ENCODE data around the gene BANF2.

Gene BANF2

GRCh38 chr20:17735959-17736621 is 36.3 kb downstream of the BANF2 start:
- DNase-seq (ENCODE audit: low spot score), result no peak

GRCh38 chr20:17738154-17738553 is 38.4 kb downstream of the BANF2 start:
- no peak for DNase-seq (ENCODE audit: low spot score)

- no peak for DNase-seq (ENCODE audit: low spot score)
Measured at GRCh38 chr20:17741220-17741619, 41.5 kb downstream of the BANF2 start.

- no peak for DNase-seq (ENCODE audit: low spot score)
Measured at GRCh38 chr20:17742731-17743130, 43.0 kb downstream of the BANF2 start.

GRCh38 chr20:17743677-17744076 is 43.9 kb downstream of the BANF2 start:
- no peak for DNase-seq (ENCODE audit: low spot score)

GRCh38 chr20:17747431-17747846 is 47.7 kb downstream of the BANF2 start:
- no peak for DNase-seq (ENCODE audit: low spot score)

- no peak for DNase-seq (ENCODE audit: low spot score)
Measured at GRCh38 chr20:17748279-17748678, 48.5 kb downstream of the BANF2 start.

GRCh38 chr20:17749626-17749977 is 49.8 kb downstream of the BANF2 start:
- DNase-seq (ENCODE audit: low spot score), result no peak

- DNase-seq (ENCODE audit: low spot score), result no peak
Measured at GRCh38 chr20:17749978-17750721, 50.4 kb downstream of the BANF2 start.

GRCh38 chr20:17750722-17751045 is 50.9 kb downstream of the BANF2 start:
- DNase-seq (ENCODE audit: low spot score), result no peak

GRCh38 chr20:17751640-17752039 is 51.9 kb downstream of the BANF2 start:
- no peak for DNase-seq (ENCODE audit: low spot score)

- DNase-seq (ENCODE audit: low spot score), result no peak
Measured at GRCh38 chr20:17752459-17752858, 52.7 kb downstream of the BANF2 start.

- DNase-seq (ENCODE audit: low spot score), result no peak
Measured at GRCh38 chr20:17753516-17753915, 53.8 kb downstream of the BANF2 start.

GRCh38 chr20:17756529-17756928 is 56.8 kb downstream of the BANF2 start:
- no peak for DNase-seq (ENCODE audit: low spot score)

- DNase-seq (ENCODE audit: low spot score), result no peak
Measured at GRCh38 chr20:17757496-17757895, 57.7 kb downstream of the BANF2 start.

- no peak for DNase-seq (ENCODE audit: low spot score)
Measured at GRCh38 chr20:17758010-17758409, 58.2 kb downstream of the BANF2 start.

GRCh38 chr20:17758512-17758911 is 58.7 kb downstream of the BANF2 start:
- DNase-seq (ENCODE audit: low spot score), result no peak

GRCh38 chr20:17759449-17759848 is 59.7 kb downstream of the BANF2 start:
- DNase-seq (ENCODE audit: low spot score), result no peak

- no peak for DNase-seq (ENCODE audit: low spot score)
Measured at GRCh38 chr20:17761604-17762003, 61.8 kb downstream of the BANF2 start.

GRCh38 chr20:17762243-17762872 is 62.6 kb downstream of the BANF2 start:
- DNase-seq (ENCODE audit: low spot score), result no peak

GRCh38 chr20:17762873-17763557 is 63.2 kb downstream of the BANF2 start:
- DNase-seq (ENCODE audit: low spot score), result no peak

- DNase-seq (ENCODE audit: low spot score), result no peak
Measured at GRCh38 chr20:17765017-17765416, 65.3 kb downstream of the BANF2 start.

GRCh38 chr20:17765584-17765983 is 65.8 kb downstream of the BANF2 start:
- no peak for DNase-seq (ENCODE audit: low spot score)

Data from left forelimb (tissue), 1 donor.